Mesenteric fat pad (tissue), 1 donor: ENCODE data around the gene NFKBIA. TPM values are rescaled to one million over a fixed set of nuclear protein-coding genes. Genes with fewer than 3 reads are reported as not detected.
"Not testable (repeated sequence)": the region's sequence is repeated elsewhere in the genome, so short reads cannot be mapped to it uniquely, and the experiment has no call there.

Experiments used
- DNase-seq: peaks from one replicate; pipeline ENCODE4 v3.0.0-alpha.2; 2020; ENCODE audit warnings: low spot score
- total RNA-seq: library from RNA; stranded (reverse); fragmentation: NEBNext Ultra II Directional; extraction: Animal tissue kit (Norgen Biotek cat#: 25700); gene quantifications from one replicate; pipeline ENCODE4 v1.2.1, GENCODE V29; 2021
- donor health status: DM: yes; HTN: yes; CAD: no.

NFKBIA gene
- total RNA-seq, 1 donor from 2014 or later = 418 TPM

- no peak for DNase-seq
These were observed 12.4 kb downstream of the NFKBIA start for GRCh38 chr14:35392103-35392502.

- DNase-seq = no peak
These were observed 13.2 kb downstream of the NFKBIA start for GRCh38 chr14:35391388-35391710.

GRCh38 chr14:35390577-35391387 lies 13.8 kb downstream of the NFKBIA start:
- DNase-seq = no peak

- no peak for DNase-seq
These were observed 15.3 kb downstream of the NFKBIA start for GRCh38 chr14:35389315-35389667.

GRCh38 chr14:35388656-35389314 lies 15.8 kb downstream of the NFKBIA start:
- DNase-seq = no peak

GRCh38 chr14:35387713-35388579 lies 16.6 kb downstream of the NFKBIA start:
- DNase-seq = no peak

GRCh38 chr14:35387219-35387618 lies 17.3 kb downstream of the NFKBIA start:
- DNase-seq = no peak

GRCh38 chr14:35386673-35387125 lies 17.9 kb downstream of the NFKBIA start:
- DNase-seq = no peak

- DNase-seq = no peak
These were observed 19.3 kb downstream of the NFKBIA start for GRCh38 chr14:35385042-35385839.

- no peak for DNase-seq
These were observed 20.0 kb downstream of the NFKBIA start for GRCh38 chr14:35384455-35385041.

GRCh38 chr14:35383569-35384454 lies 20.7 kb downstream of the NFKBIA start:
- DNase-seq = no peak

GRCh38 chr14:35380794-35381193 lies 23.8 kb downstream of the NFKBIA start:
- no peak for DNase-seq

GRCh38 chr14:35379234-35379933 lies 25.2 kb downstream of the NFKBIA start:
- not testable (repeated sequence) for DNase-seq

GRCh38 chr14:35378425-35379233 lies 25.9 kb downstream of the NFKBIA start:
- no peak for DNase-seq

- no peak for DNase-seq
These were observed 29.0 kb downstream of the NFKBIA start for GRCh38 chr14:35375558-35376025.

- DNase-seq = no peak
These were observed 30.3 kb downstream of the NFKBIA start for GRCh38 chr14:35374263-35374712.

GRCh38 chr14:35373208-35373607 lies 31.3 kb downstream of the NFKBIA start:
- not testable (repeated sequence) for DNase-seq

- DNase-seq = no peak
These were observed 33.6 kb downstream of the NFKBIA start for GRCh38 chr14:35370969-35371368.
